Astrocyte (in vitro differentiated cells and primary cell): ENCODE data around the gene PHAF1.

Experiments used
- CTCF ChIP-seq: IDR thresholded peaks from 2 replicates; pipeline ENCODE4 v1.5.1; 2011; ENCODE audit warnings: low read depth, mild to moderate bottlenecking, inconsistent platforms, low read length, moderate library complexity; ENCODE audit not compliant: insufficient read depth
- EZH2 ChIP-seq: IDR thresholded peaks from 2 replicates; pipeline ENCODE4 v1.6.1; 2012; ENCODE audit warnings: mild to moderate bottlenecking, low read length, inconsistent platforms; ENCODE audit not compliant: insufficient read depth

- no peak for TF ChIP-seq CTCF
- no peak for TF ChIP-seq EZH2
These were observed 16.5 kb upstream of the PHAF1 start for GRCh38 chr16:67093098-67093726.
